ENCODE results near the gene ACOX1. TPM values are rescaled to one million over a fixed set of nuclear protein-coding genes. Genes with fewer than 3 reads are reported as not detected.

Gene ACOX1
- 17.1 TPM for polyA plus RNA-seq (2013)

DNA sequence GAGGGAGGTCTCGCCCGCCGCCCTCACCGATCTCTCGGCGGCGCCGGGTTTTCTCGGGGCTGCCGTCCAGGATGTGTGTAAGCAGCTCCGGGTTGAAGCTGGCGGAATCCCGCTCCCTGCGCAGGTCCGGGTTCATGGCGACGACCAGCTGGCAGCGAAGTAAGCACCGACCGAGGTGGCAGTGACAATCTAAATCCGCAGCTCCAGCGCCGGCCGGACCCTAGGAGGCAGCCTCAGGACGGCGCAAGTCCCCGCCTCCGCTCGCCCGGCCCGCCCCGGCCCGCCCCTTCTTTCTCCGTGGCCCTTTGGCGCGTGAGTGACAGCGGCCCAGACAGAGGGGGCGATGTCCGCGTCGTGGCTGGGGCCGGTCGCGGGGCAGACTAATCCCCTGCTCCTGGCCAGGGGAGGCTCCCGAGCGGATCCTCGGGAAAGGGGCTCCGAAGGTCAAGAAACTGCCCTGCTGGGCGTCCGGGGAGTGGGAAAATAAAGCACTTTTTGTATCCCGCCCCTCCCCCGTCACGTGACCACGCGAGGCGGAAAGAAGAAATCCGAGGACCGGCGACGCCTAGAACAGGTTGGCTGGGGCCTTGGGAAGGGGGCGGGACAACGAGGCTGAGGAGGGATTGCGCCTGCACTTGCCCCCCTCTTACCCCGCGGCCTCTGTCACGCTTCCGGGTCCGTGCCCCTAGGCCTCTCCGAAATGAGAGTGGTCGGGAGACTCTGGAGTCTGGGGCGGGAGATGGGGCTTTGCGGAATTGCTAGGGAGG is at the start of gene ACOX1, which contains the start of gene TEN1:
Gene ACOX1 (minus strand): TSS at position 229 of the 767 bp plus-strand sequence. CDS start 93 bp downstream, at position 136.
Gene TEN1 (plus strand): TSS at position 303 of the 767 bp plus-strand sequence. CDS start 6,953 bp downstream, outside the sequence.
- Histone ChIP-seq H3K27ac (ENCODE audit: insufficient read depth in 1 of 2, low read depth in 1 of 2, low read length in 2 of 2, poor library complexity in 1 of 2, severe bottlenecking in 2 of 2) (peak within 1 kb of the TSS; percentile 98 to 99), H3K9me3 (ENCODE audit: control extremely low read depth in 1 of 5, control insufficient read depth in 4 of 5, insufficient read depth in 2 of 5, low read depth in 1 of 5, low read length in 4 of 5) (no peaks in the 10 kb centered on the region), H3K4me3 (ENCODE audit: control insufficient read depth in 1 of 7, extremely low read depth in 1 of 7, insufficient read depth in 4 of 7, low read depth in 2 of 7, low read length in 6 of 7) (peak within 1 kb of the TSS; percentile 80 to 90 (median 86)), H3K36me3 (ENCODE audit: control insufficient read depth in 4 of 4, insufficient read depth in 4 of 4, low read length in 3 of 4) (peaks cover 0 to 3% (median 2%) of the 10 kb centered on the region in 4 experiments), H3K27me3 (replicated peaks in 2 of 5; ENCODE audit: control insufficient read depth in 4 of 5, insufficient read depth in 5 of 5, low read length in 4 of 5) (no peaks in the 10 kb centered on the region), H3K4me1 (ENCODE audit: control extremely low read depth in 1 of 4, control insufficient read depth in 4 of 4, insufficient read depth in 4 of 4, low read length in 3 of 4) (peaks cover 10 to 33% (median 21%) of the 10 kb centered on the region in 4 experiments)
- peak; percentile 98 to 99 (median 98) for DNase-seq
- under 1% methylated on average over 54 of the region's 72 CpGs for WGBS (ENCODE audit: insufficient coverage)
- ChIA-PET CTCF (interaction anchor here (0.8 to 1.3 kb wide), 3 partner anchors 10 to 26 kb away, joined by 4 read pairs; no protein-coding TSS in a partner anchor), POLR2A (interaction anchor here (0.5 to 1.6 kb wide), 2 partner anchors 18 to 395 kb away, joined by 3 to 6 read pairs; no protein-coding TSS in a partner anchor)

DNA sequence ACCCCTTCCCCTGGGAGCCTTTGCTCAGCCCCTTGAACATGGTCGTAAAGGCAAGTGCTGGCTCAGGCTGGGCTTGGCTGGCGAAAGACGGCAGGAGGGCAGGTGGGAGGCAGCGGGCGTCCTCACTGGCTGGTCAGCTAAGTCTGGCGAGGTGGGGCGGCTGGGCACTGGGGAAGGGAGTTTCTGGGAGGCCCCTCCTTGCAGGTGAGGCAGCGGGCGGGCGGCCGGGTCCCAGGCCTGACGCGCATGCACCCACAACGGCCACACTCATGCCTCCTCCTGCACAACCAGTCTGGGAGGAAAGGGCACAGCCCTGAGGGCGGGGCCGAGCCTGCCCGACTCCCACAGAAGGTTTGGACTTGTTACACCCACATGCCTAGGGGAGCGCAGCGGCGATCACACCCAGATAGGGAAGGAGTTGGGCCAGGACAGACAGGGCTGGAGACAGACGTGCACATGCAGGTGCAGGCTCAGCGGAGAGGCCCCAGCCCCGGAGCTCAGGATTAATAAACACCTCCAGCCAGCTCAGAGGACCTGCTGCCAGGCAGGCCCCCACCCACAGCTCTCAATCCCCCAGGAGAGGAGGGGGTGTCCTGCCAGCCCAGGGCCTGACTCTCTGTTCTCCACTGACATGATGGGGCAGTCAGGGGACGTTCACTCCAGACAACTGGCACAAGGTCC is 48.3 kb upstream of the ACOX1 start, which contains the start of gene EVPL:
Gene EVPL (minus strand): TSS at position 148 of the 681 bp plus-strand sequence. CDS start 108 bp downstream, at position 40.
- Histone ChIP-seq H3K27me3 (replicated peaks in 2 of 5; ENCODE audit: control insufficient read depth in 4 of 5, insufficient read depth in 5 of 5, low read length in 4 of 5) (no peaks in the 10 kb centered on the region), H3K4me1 (ENCODE audit: control extremely low read depth in 1 of 4, control insufficient read depth in 4 of 4, insufficient read depth in 4 of 4, low read length in 3 of 4) (peaks cover 0 to 42% (median 38%) of the 10 kb centered on the region in 4 experiments), H3K9me3 (ENCODE audit: control extremely low read depth in 1 of 5, control insufficient read depth in 4 of 5, insufficient read depth in 2 of 5, low read depth in 1 of 5, low read length in 4 of 5) (peaks cover 0 to under 1% (median 0%) of the 10 kb centered on the region in 5 experiments), H3K27ac (ENCODE audit: insufficient read depth in 1 of 2, low read depth in 1 of 2, low read length in 2 of 2, poor library complexity in 1 of 2, severe bottlenecking in 2 of 2) (no peak within 1 kb of the TSS), H3K4me3 (ENCODE audit: control insufficient read depth in 1 of 7, extremely low read depth in 1 of 7, insufficient read depth in 4 of 7, low read depth in 2 of 7, low read length in 6 of 7) (peak within 1 kb of the TSS in 2 of 7 experiments; percentile 19 to 55), H3K36me3 (ENCODE audit: control insufficient read depth in 4 of 4, insufficient read depth in 4 of 4, low read length in 3 of 4) (peaks cover 0 to 3% (median 0%) of the 10 kb centered on the region in 4 experiments)
- 48% methylated on average over 15 of the region's 24 CpGs for WGBS (ENCODE audit: insufficient coverage)
- CTCF ChIA-PET = interaction anchor here (1.3 to 9.9 kb wide), 2 partner anchors 16 to 26 kb away, joined by 3 to 104 read pairs; partner anchors contain the start of gene CDK3
- peak in 1 of 3 donors; percentile 29 for DNase-seq
- POLR2A ChIA-PET = no interaction called here

DNA sequence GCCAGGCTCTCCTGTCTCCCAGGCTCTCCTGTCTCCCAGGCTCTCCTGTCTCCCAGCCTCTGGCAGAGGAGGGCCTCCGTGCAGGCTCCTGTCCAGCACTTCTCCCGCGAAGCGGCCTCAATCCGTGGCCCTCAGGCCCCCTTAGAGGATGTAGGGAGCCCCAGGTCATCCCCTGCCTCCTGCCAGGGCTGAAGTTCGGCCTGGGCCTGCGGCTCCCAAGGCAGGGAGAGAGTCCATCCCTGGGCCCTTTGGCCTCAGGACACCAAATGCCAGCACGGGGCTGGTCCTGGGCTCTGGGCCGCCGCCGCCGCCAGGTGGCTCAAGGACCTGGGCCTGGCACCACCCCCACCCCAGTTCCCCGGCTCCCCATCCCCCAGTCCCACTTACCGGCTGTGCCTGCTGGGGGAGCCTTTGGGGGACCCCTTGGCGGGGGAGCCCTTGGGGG is 47.8 kb upstream of the ACOX1 start:
- no peak for DNase-seq
- Histone ChIP-seq H3K4me1 (ENCODE audit: control extremely low read depth in 1 of 4, control insufficient read depth in 4 of 4, insufficient read depth in 4 of 4, low read length in 3 of 4) (peaks cover 0 to 39% (median 38%) of the 10 kb centered on the region in 4 experiments), H3K27ac (ENCODE audit: insufficient read depth in 1 of 2, low read depth in 1 of 2, low read length in 2 of 2, poor library complexity in 1 of 2, severe bottlenecking in 2 of 2) (no peak overlapping the region), H3K36me3 (ENCODE audit: control insufficient read depth in 4 of 4, insufficient read depth in 4 of 4, low read length in 3 of 4) (peaks cover 0 to 3% (median 0%) of the 10 kb centered on the region in 4 experiments), H3K9me3 (ENCODE audit: control extremely low read depth in 1 of 5, control insufficient read depth in 4 of 5, insufficient read depth in 2 of 5, low read depth in 1 of 5, low read length in 4 of 5) (no peaks in the 10 kb centered on the region), H3K4me3 (ENCODE audit: control insufficient read depth in 1 of 7, extremely low read depth in 1 of 7, insufficient read depth in 4 of 7, low read depth in 2 of 7, low read length in 6 of 7) (peak overlapping the region in 1 of 7 experiments; percentile 55), H3K27me3 (replicated peaks in 2 of 5; ENCODE audit: control insufficient read depth in 4 of 5, insufficient read depth in 5 of 5, low read length in 4 of 5) (no peaks in the 10 kb centered on the region)
- 88% methylated on average over 11 of the region's 15 CpGs for WGBS (ENCODE audit: insufficient coverage)
- POLR2A ChIA-PET = no interaction called here
- CTCF ChIA-PET = interaction anchor here (1.3 kb wide), 1 partner anchor 26 kb away, joined by 3 read pairs; the partner anchor contains the start of gene CDK3

DNA sequence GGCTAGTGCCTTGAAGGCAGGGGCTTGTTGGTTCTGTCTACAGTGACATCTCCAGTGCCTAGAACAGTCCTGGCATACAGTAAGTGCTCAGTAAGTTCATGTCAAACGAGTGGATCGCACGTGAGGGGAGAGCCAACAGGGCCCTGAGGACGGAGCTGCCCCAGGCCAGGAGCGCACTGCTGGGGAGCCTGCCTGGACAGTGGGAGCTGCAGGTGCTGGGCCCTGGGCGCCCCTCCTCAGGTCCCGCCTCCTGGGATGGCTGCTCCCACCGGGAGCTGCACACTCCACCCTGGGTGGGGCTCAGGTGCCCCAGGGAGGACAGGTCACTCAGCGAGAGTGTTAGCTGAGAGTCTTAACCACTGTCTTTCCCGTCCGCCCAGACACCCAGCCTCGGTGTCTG is 46.3 kb upstream of the ACOX1 start:
- H3K4me3 ChIP-seq (ENCODE audit: control insufficient read depth in 1 of 7, extremely low read depth in 1 of 7, insufficient read depth in 4 of 7, low read depth in 2 of 7, low read length in 6 of 7) = no peak overlapping the region
- no peak overlapping the region for H3K27ac ChIP-seq (ENCODE audit: insufficient read depth in 1 of 2, low read depth in 1 of 2, low read length in 2 of 2, poor library complexity in 1 of 2, severe bottlenecking in 2 of 2)
- H3K9me3 ChIP-seq (ENCODE audit: control extremely low read depth in 1 of 5, control insufficient read depth in 4 of 5, insufficient read depth in 2 of 5, low read depth in 1 of 5, low read length in 4 of 5) = no peaks in the 10 kb centered on the region
- ChIA-PET CTCF (interaction anchor here (0.8 to 1.2 kb wide), 4 partner anchors 12 to 84 kb away, joined by 3 to 5 read pairs (median 3); partner anchors contain the start of gene FBF1), POLR2A (interaction anchor here (0.6 kb wide), 1 partner anchor 46 kb away, joined by 3 read pairs; no protein-coding TSS in a partner anchor)
- WGBS (ENCODE audit: insufficient coverage) = 93% methylated on average over 9 of the region's 12 CpGs
- H3K27me3 ChIP-seq (replicated peaks in 2 of 5; ENCODE audit: control insufficient read depth in 4 of 5, insufficient read depth in 5 of 5, low read length in 4 of 5) = no peaks in the 10 kb centered on the region
- H3K4me1 ChIP-seq (ENCODE audit: control extremely low read depth in 1 of 4, control insufficient read depth in 4 of 4, insufficient read depth in 4 of 4, low read length in 3 of 4) = peaks cover 0 to 35% (median 34%) of the 10 kb centered on the region in 4 experiments
- peaks cover 0 to 3% (median 0%) of the 10 kb centered on the region in 4 experiments for H3K36me3 ChIP-seq (ENCODE audit: control insufficient read depth in 4 of 4, insufficient read depth in 4 of 4, low read length in 3 of 4)
- DNase-seq = no peak

DNA sequence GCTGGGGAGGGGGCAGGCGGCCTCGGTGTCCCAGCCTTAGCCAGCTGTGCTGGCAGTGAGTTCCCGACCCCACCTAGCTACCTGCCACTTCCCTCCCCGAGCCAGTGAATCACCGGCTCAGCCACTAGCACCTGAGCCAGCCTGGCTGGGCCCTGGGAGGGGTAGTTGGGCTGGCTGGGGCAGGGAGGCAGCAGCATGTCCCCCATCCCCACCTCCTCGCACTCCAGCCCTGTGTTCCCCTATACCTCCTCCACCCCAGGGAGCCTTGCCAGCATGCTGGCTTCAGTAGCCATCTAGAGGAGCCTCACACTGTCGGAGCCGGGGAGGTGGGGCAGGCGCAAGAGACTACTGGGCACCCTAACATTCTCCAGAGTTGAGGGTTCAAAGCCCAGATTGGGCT is 45.4 kb upstream of the ACOX1 start:
- ChIA-PET CTCF (interaction anchor here (2.5 kb wide), 1 partner anchor 11 kb away, joined by 12 read pairs; no protein-coding TSS in a partner anchor), POLR2A (no interaction called here)
- no peaks in the 10 kb centered on the region for H3K27me3 ChIP-seq (replicated peaks in 2 of 5; ENCODE audit: control insufficient read depth in 4 of 5, insufficient read depth in 5 of 5, low read length in 4 of 5)
- no peak for DNase-seq
- H3K9me3 ChIP-seq (ENCODE audit: control extremely low read depth in 1 of 5, control insufficient read depth in 4 of 5, insufficient read depth in 2 of 5, low read depth in 1 of 5, low read length in 4 of 5) = no peaks in the 10 kb centered on the region
- H3K4me3 ChIP-seq (ENCODE audit: control insufficient read depth in 1 of 7, extremely low read depth in 1 of 7, insufficient read depth in 4 of 7, low read depth in 2 of 7, low read length in 6 of 7) = no peak overlapping the region
- H3K4me1 ChIP-seq (ENCODE audit: control extremely low read depth in 1 of 4, control insufficient read depth in 4 of 4, insufficient read depth in 4 of 4, low read length in 3 of 4) = peaks cover 0 to 28% (median 26%) of the 10 kb centered on the region in 4 experiments
- no peak overlapping the region for H3K27ac ChIP-seq (ENCODE audit: insufficient read depth in 1 of 2, low read depth in 1 of 2, low read length in 2 of 2, poor library complexity in 1 of 2, severe bottlenecking in 2 of 2)
- peaks cover 0 to 3% (median 0%) of the 10 kb centered on the region in 4 experiments for H3K36me3 ChIP-seq (ENCODE audit: control insufficient read depth in 4 of 4, insufficient read depth in 4 of 4, low read length in 3 of 4)
- WGBS (ENCODE audit: insufficient coverage) = 100% methylated on average over 5 of the region's 9 CpGs

DNA sequence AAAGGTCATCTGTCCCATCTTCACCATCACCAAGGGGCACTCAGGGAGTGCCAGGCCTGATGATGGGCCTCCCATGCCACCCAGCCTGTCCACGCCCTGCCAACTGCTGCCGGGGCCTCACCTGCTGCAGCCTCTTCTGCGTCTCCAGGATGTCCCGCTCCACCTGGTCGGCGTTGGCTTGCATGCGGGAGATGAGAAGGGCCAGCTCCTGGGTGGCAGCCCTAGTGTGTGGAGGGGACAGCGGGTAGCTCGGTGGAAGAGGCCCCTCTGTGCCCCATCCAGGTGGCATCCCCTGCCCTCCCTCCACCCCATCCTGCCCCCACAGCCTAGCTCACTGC is 44.9 kb upstream of the ACOX1 start:
- Histone ChIP-seq H3K4me1 (ENCODE audit: control extremely low read depth in 1 of 4, control insufficient read depth in 4 of 4, insufficient read depth in 4 of 4, low read length in 3 of 4) (peaks cover 0 to 26% (median 22%) of the 10 kb centered on the region in 4 experiments), H3K27ac (ENCODE audit: insufficient read depth in 1 of 2, low read depth in 1 of 2, low read length in 2 of 2, poor library complexity in 1 of 2, severe bottlenecking in 2 of 2) (no peak overlapping the region), H3K4me3 (ENCODE audit: control insufficient read depth in 1 of 7, extremely low read depth in 1 of 7, insufficient read depth in 4 of 7, low read depth in 2 of 7, low read length in 6 of 7) (no peak overlapping the region), H3K9me3 (ENCODE audit: control extremely low read depth in 1 of 5, control insufficient read depth in 4 of 5, insufficient read depth in 2 of 5, low read depth in 1 of 5, low read length in 4 of 5) (no peaks in the 10 kb centered on the region), H3K27me3 (replicated peaks in 2 of 5; ENCODE audit: control insufficient read depth in 4 of 5, insufficient read depth in 5 of 5, low read length in 4 of 5) (no peaks in the 10 kb centered on the region), H3K36me3 (ENCODE audit: control insufficient read depth in 4 of 4, insufficient read depth in 4 of 4, low read length in 3 of 4) (peaks cover 0 to 3% (median 0%) of the 10 kb centered on the region in 4 experiments)
- POLR2A ChIA-PET = interaction anchor here (0.6 kb wide), 1 partner anchor 18 kb away, joined by 3 read pairs; no protein-coding TSS in a partner anchor
- WGBS (ENCODE audit: insufficient coverage) = 98% methylated on average over 7 of the region's 9 CpGs
- DNase-seq = no peak
- CTCF ChIA-PET = interaction anchor here (2.5 kb wide), 1 partner anchor 10 kb away, joined by 12 read pairs; no protein-coding TSS in a partner anchor

All from common myeloid progenitor, CD34-positive (primary cell).